ENCODE results near the gene NBPF12.
"Not testable (repeated sequence)": the region's sequence is repeated elsewhere in the genome, so short reads cannot be mapped to it uniquely, and the experiment has no call there.

NBPF12 gene, protein sequence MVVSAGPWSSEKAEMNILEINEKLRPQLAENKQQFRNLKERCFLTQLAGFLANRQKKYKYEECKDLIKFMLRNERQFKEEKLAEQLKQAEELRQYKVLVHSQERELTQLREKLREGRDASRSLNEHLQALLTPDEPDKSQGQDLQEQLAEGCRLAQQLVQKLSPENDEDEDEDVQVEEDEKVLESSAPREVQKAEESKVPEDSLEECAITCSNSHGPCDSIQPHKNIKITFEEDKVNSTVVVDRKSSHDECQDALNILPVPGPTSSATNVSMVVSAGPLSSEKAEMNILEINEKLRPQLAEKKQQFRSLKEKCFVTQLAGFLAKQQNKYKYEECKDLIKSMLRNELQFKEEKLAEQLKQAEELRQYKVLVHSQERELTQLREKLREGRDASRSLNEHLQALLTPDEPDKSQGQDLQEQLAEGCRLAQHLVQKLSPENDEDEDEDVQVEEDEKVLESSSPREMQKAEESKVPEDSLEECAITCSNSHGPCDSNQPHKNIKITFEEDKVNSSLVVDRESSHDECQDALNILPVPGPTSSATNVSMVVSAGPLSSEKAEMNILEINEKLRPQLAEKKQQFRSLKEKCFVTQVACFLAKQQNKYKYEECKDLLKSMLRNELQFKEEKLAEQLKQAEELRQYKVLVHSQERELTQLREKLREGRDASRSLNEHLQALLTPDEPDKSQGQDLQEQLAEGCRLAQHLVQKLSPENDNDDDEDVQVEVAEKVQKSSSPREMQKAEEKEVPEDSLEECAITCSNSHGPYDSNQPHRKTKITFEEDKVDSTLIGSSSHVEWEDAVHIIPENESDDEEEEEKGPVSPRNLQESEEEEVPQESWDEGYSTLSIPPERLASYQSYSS (N-terminal part only)

DNA sequence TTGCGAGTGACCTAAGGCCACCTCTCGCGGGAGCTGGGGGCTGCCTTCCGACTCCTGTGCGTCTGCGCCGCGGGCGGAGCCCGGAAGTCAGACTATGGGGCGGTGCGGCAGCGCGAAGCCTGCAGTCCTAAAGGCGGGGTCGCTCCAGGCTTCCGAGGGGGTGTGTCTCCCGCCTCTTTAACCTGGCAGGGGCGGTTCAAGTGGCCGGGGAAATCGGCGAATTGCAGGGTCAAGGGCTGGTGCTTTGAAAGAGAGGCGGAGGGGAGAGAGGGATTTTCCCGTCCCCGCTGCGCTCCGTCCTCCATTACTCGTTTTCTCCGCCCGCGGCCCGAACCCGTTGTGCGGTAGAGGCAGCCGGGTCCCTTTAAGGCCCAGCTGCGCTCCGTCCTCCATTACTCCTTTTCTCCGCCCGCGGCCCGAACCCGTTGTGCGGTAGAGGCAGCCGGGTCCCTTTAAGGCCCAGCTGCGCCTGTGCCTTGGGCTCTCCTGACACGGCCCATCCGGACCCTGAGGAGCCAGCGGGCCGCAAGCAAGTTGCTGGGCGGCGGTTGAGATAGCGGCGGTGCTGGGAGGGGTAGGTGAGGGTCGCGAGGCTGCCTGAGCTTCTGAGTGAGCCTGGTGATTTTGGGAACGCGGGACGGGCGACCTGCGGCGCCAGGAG lies at the start of gene NBPF12:
TSS of gene NBPF12 (plus strand) at position 83 of the 661 bp plus-strand sequence. CDS start 21,820 bp downstream, outside the sequence.
- H3K36me3 Mint-ChIP-seq, H3K27me3 Mint-ChIP-seq, H3K9me3 Mint-ChIP-seq: not testable (repeated sequence)
- peak within 1 kb of the TSS; percentile 85 for H3K27ac Mint-ChIP-seq
- H3K4me1 Mint-ChIP-seq = peaks cover 18% of the 10 kb centered on the region
- peak within 1 kb of the TSS; percentile 90 for H3K4me3 Mint-ChIP-seq

DNA sequence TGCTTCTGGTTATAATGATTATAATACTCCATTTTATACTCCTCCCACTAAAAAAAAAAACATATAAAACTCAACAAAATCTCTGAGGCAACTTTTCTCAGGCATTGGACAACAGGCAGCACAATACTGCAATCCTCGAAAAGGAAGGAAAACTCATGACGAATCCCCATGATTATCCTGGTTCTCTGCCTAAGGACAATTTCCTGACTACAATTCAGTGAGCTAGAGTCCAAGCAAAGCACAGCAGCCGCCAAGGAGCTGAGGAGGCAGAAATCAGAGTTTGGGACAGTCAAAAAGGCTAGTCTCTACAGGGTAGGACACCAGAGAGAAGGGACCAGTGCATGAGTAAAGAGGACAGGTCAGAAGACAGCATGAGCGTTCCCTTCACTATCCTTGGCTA lies 46.8 kb upstream of the NBPF12 start:
- not testable (repeated sequence) for H3K36me3 Mint-ChIP-seq, H3K27me3 Mint-ChIP-seq, H3K4me3 Mint-ChIP-seq, H3K9me3 Mint-ChIP-seq, H3K4me1 Mint-ChIP-seq, H3K27ac Mint-ChIP-seq

DNA sequence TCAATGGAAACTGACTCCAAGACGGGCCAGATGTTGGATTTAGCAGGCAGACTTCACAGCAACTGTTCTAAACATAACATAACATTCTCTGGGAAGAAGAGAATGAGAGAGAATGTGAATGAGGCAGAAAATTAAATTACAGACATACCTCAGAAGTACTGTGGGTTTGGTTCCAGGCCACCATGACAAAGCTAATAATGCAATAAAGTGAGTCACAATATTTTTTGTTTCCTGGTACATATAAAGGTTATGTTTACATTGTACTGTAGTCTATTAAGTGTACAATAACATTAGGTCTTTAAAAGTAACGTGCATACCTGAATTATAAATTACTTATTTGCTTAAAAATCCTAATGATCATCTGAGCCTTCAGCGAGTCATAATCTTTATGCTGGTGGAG lies 45.8 kb upstream of the NBPF12 start:
- not testable (repeated sequence) for H3K27ac Mint-ChIP-seq, H3K4me3 Mint-ChIP-seq, H3K27me3 Mint-ChIP-seq, H3K36me3 Mint-ChIP-seq, H3K9me3 Mint-ChIP-seq, H3K4me1 Mint-ChIP-seq

DNA sequence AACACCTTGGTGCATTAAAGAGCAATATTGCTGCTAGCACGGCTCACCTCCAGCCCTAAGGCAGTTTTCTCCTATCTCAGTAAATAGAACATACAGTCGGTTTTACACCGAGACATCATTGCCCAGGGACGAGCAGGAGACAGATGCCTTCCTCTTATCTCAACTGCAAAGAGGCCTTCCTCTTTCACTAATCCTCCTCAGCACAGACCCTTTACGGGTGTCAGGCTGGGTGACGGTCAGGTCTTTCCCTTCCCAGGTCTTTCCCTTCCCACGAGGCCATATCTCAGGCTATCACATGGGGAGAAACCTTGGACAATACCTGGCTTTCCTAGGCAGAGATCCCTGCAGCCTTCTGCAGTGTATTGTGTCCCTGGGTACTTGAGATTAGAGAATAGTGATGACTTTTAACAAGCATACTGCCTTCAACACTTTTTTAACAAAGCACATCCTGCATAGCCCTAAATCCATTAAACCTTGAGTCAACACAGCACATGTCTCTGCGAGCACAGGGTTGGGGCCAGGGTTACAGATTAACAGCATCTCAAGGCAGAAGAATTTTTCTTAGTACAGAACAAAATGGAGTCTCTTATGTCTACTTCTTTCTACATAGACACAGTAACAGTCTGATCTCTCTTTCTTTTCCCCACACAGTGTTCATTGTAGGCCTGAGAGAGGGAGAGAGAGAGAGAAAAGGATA lies 30.4 kb upstream of the NBPF12 start:
- H3K4me3 Mint-ChIP-seq, H3K27me3 Mint-ChIP-seq, H3K4me1 Mint-ChIP-seq: not testable (repeated sequence)

DNA sequence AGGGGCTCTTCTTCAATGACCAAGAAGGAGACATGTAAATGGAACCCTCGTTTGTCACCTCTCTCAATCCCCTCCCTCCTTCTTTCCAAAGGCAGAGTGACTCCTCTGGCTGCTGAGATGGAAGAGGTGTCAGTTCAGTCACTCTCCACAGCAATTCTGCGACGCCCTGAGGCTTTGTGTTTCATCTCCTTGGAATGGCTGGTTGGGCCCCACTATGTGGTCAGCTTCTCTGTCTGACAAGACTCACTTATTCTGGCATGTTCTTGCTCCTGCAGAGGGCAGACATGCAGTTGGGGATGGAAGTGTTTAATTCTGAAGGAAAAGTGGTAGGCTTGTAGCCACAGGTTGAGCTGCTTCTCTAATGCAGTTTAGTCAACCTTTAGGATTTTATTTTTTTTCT lies 25.1 kb upstream of the NBPF12 start:
- H3K4me3 Mint-ChIP-seq, H3K27me3 Mint-ChIP-seq, H3K27ac Mint-ChIP-seq, H3K4me1 Mint-ChIP-seq, H3K9me3 Mint-ChIP-seq, H3K36me3 Mint-ChIP-seq: not testable (repeated sequence)

More for the DNA sequence above, 30.4 kb upstream of the NBPF12 start:
- not testable (repeated sequence) for H3K36me3 Mint-ChIP-seq, H3K27ac Mint-ChIP-seq, H3K9me3 Mint-ChIP-seq

DNA sequence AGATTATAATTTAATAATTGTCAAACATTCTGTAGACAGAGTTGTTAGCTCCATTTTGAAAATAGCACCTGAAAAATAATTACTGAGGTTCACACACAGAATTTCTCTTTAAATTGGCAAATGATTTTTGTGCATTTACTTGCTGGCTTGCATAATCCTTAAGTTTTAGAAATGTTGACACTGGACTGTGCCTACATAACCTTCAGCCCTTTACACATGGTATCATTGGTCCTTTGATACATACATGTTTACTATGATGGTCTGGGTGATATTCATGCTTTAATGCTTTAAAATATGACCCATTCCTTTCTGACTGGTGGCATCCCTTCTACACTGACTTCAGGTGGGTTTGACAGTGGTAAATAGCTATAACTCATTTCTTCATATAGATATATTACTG lies 17.3 kb upstream of the NBPF12 start:
- not testable (repeated sequence) for H3K9me3 Mint-ChIP-seq, H3K36me3 Mint-ChIP-seq, H3K27me3 Mint-ChIP-seq, H3K27ac Mint-ChIP-seq, H3K4me3 Mint-ChIP-seq, H3K4me1 Mint-ChIP-seq

DNA sequence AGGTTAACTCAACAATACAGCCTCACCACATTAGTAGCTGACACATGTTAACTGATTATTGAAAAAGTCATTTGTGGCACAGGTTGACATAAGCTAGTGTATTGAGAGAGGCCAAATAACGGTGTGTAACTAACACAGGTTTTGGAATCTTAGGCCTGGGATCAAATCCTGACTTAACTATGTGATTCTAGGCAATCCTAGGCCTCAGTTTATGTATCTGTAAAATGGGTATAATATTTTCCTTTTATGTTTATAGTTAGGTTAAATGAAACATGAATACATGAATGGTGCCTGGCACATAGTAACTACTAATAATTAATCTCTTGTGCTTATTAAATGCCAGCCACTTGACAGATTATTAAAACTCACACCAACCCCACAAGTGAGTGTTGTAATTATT lies 15.5 kb upstream of the NBPF12 start:
- H3K9me3 Mint-ChIP-seq, H3K27ac Mint-ChIP-seq, H3K27me3 Mint-ChIP-seq, H3K36me3 Mint-ChIP-seq, H3K4me1 Mint-ChIP-seq, H3K4me3 Mint-ChIP-seq: not testable (repeated sequence)

DNA sequence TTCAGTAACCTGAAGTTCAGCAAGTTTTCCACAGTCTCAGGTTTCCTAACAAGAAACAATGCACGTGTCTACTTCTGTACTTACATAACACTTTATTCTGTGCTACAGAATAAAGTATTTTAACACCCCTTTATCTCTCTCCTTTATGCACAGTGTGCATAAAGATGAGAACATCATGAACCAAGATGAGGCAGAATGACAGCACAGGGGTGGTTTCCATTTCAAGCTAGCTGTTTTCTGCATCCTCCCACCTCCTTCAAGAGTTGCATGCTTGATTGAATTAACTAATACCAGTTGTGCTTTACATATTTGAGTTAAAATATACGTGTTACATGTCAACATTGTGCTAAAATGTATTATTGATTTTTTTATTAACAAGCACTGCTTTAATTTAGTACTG lies 14.0 kb upstream of the NBPF12 start:
- not testable (repeated sequence) for H3K4me1 Mint-ChIP-seq, H3K36me3 Mint-ChIP-seq

DNA sequence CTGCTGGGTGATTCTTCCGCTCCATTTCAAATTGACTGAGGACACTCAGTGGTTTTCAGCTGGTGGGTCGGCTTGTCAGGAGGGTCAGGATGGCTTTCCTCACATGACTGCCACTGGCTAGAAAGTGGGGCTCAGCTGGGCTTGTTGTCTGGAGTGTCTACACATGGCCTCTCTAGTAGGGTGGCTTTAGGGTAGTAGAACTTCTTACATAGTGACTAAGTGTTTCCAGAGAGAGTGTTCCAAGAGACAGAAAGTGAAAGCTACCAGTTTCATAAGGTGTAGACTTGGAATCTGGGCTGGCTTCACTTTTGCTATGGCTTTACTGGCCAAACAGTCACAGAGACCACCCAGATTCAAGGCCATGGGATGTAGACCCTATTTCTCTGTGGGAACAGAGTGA lies 11.7 kb upstream of the NBPF12 start:
- H3K27ac Mint-ChIP-seq, H3K27me3 Mint-ChIP-seq, H3K36me3 Mint-ChIP-seq, H3K9me3 Mint-ChIP-seq, H3K4me1 Mint-ChIP-seq, H3K4me3 Mint-ChIP-seq: not testable (repeated sequence)

More for the DNA sequence above, 14.0 kb upstream of the NBPF12 start:
- H3K27ac Mint-ChIP-seq, H3K4me3 Mint-ChIP-seq, H3K9me3 Mint-ChIP-seq, H3K27me3 Mint-ChIP-seq: not testable (repeated sequence)

DNA sequence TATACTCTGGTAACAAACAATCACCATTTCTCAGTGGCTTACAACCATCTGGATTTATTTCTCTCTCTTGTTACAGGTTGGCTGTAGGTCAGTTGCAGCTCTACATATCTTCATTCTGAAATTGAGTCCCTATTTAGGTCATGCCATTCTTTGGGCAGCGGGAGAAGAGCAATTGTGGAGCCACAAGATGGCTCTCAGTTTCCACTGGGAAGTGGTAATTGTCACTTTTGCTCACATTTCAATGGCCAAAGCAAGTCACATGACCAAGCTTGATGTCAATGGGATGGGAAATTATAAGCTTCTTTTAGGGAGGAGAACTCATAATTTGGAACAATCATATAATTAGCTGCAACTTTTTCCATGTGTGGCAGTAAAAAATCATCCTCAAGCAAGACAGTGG lies 7.9 kb upstream of the NBPF12 start:
- H3K9me3 Mint-ChIP-seq, H3K27me3 Mint-ChIP-seq, H3K4me1 Mint-ChIP-seq, H3K36me3 Mint-ChIP-seq, H3K27ac Mint-ChIP-seq, H3K4me3 Mint-ChIP-seq: not testable (repeated sequence)

DNA sequence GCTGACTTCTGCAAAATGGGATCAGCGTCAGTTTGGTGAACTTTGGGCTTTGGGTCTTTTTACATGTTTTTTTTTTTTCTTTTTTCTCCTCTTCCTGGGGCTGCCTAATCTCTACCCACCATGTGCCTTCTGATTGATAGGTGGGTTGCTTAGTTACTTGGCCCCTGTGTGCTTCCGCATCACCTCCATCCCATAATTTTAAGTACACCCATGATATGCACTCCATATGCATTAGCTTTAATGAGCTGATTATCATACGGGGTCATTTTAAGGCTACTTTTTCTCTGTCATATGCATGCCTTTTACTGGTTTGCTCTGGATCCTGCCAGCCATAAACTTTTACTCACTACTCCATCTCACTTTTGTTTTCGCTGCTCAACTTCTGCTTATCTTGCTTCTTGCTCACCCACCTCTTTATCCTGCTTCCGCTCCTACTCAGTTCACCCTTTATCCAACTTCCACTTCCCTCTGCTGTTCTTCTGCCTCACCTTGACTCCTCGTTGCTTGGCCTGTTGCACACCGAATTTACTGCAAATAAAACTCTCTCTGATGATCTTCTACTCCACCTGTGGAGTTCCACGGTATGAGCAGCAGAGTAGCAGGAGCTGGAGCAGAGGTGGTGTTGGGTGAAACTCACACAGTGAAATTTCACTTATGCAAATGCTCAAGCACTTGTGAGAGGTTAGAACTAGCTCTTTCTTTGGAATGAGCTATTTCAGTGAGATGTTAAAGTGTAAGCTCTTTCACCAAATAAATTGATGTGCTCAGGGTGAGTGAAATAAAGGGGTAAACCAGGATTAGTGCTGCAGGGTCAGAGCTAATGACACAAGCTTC lies 3.5 kb upstream of the NBPF12 start:
- not testable (repeated sequence) for H3K27me3 Mint-ChIP-seq, H3K9me3 Mint-ChIP-seq, H3K36me3 Mint-ChIP-seq, H3K27ac Mint-ChIP-seq
- Mint-ChIP-seq H3K4me3 (peak overlapping the region; percentile 36), H3K4me1 (peaks cover 12% of the 10 kb centered on the region)

DNA sequence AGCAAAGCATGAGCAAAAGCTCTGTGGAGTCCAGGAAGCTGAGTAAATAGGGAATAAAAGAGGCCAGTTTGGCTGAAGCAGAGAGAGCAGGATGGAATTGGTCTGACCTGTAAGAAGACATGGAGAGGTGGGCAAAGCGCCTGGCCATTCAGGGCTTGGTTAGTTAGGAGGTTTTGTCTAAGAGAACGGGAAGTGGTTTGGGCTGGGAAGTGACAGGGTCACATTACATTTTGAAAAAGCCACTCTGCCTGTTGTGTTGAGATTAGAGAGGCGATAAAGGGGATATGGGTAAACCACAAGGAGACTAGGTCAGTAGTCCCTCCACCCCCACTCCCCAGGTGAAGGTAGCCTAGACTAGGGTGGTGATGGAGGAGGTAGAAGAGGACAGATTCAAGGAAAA lies 662 bp upstream of the NBPF12 start:
- H3K9me3 Mint-ChIP-seq, H3K36me3 Mint-ChIP-seq: not testable (repeated sequence)
- H3K4me1 Mint-ChIP-seq = peaks cover 18% of the 10 kb centered on the region

DNA sequence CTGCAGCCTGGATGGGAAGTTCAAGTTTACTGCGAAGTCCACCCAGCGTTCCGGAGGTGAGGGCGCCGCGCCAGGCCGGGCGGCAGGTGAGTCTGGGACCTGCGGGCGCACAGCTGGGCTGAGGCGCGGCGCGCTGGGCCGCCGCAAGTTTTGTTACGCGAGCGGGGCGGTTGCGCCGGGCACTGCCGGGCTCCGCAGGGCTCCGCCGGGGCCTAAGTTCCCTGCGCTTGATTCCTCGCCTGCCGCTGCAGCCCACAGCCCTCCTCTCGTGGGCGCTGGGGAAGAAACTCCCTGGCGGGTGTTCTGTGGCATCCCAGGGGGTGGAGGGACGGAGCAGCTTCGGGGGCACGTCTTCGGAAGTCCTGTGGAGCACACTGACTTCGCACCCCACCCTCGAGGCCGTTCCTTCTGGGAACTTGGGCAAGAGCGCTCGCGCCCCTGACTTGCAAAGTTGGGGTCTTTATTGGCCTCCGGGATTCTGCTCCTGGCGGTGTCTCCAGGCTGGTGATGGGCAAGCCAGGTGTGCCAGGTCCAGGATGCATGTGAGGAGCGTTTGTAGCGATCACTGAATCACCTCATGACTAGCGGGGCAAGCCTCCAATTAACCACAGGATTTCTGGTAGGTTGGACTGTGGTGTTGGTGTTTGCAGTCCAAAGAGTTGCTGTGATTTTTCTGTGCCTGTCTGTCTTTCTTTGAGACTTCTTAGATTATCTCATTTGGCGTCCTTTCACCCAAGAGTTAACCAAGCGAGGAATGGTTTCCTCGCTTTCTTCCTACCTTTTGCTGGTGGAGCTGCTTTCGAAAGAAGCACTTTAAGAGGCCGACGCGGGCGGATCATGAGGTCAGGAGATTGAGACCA lies 1.0 kb downstream of the NBPF12 start:
- not testable (repeated sequence) for H3K36me3 Mint-ChIP-seq, H3K27ac Mint-ChIP-seq, H3K9me3 Mint-ChIP-seq, H3K27me3 Mint-ChIP-seq
- peaks cover 18% of the 10 kb centered on the region for H3K4me1 Mint-ChIP-seq
- peak overlapping the region; percentile 90 for H3K4me3 Mint-ChIP-seq

More for the DNA sequence above, 662 bp upstream of the NBPF12 start:
- not testable (repeated sequence) for H3K27me3 Mint-ChIP-seq
- H3K4me3 Mint-ChIP-seq = peak overlapping the region; percentile 78
- peak overlapping the region; percentile 41 for H3K27ac Mint-ChIP-seq

DNA sequence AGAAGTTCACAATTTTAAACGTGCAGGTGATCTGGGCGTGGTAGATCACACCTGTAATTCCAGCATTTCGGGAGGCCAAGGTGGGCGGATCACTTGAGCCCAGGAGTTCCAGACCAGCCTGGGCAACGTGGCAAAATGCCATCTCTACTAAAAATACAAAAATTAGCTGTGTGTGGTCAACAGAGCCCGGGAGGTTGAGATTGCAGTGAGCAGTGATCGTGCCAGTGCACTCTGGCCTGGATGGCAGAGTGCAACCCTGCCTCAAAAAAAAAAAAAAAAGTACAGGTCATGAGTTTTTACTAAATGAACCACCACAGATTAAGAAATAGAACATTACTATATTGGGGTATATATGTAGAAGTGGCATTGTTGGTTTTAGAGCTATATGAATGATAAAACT lies 2.2 kb downstream of the NBPF12 start:
- H3K9me3 Mint-ChIP-seq, H3K27ac Mint-ChIP-seq: not testable (repeated sequence)

More for the DNA sequence above, 2.2 kb downstream of the NBPF12 start:
- H3K4me3 Mint-ChIP-seq, H3K27me3 Mint-ChIP-seq, H3K36me3 Mint-ChIP-seq: not testable (repeated sequence)
- H3K4me1 Mint-ChIP-seq = peaks cover 11% of the 10 kb centered on the region
